ENCODE data around the gene MCAM.

GRCh38 chr11:119282495-119282894, 34.4 kb downstream of the MCAM start:
- no peak for TF ChIP-seq CTCF (IDR thresholded peaks at IDR 0.05)
- no peak for TF ChIP-seq POLR2A (IDR thresholded peaks at IDR 0.05)
